BJ (cell line): Measurements from ENCODE around the gene EHD2. TPM values are rescaled to one million over a fixed set of nuclear protein-coding genes. Genes with fewer than 3 reads are reported as not detected.
"Not testable (repeated sequence)": the region's sequence is repeated elsewhere in the genome, so short reads cannot be mapped to it uniquely, and the experiment has no call there.

Source experiments
- CTCF ChIA-PET: fragments of 350-600 bp; formaldehyde crosslinking; extraction: SDS; loops from one replicate; lab custom pipeline; 2021; ENCODE audit warnings: antibody characterized with exemption, inconsistent platforms; lab: Yijun Ruan, JAX
- POLR2A ChIA-PET: fragments of 300-600 bp; sonication (Branson Sonifier 250); formaldehyde crosslinking; extraction: SDS; loops from one replicate; lab custom pipeline; 2021; ENCODE audit warnings: antibody characterized with exemption; lab: Charles Lee
- DNase-seq: peaks from one replicate; pipeline ENCODE4 v3.0.0-alpha.2; 2011; ENCODE audit warnings: low read depth
- H3K27me3 ChIP-seq: 2 replicates; pipeline ENCODE4 v1.6.0; 2011; ENCODE audit warnings: low read length; ENCODE audit not compliant: control insufficient read depth, insufficient read depth
- H3K36me3 ChIP-seq: 2 replicates; pipeline ENCODE4 v1.5.1; 2011; ENCODE audit warnings: low read length; ENCODE audit not compliant: control insufficient read depth, insufficient read depth
- H3K4me3 ChIP-seq: 2 replicates; pipeline ENCODE4 v1.5.1; 2011; ENCODE audit warnings: low read depth, mild to moderate bottlenecking, control low read depth, low read length
- polyA plus RNA-seq: library from polyadenylated mRNA; depleted of rRNA; stranded (reverse); fragments of >200 nt; gene quantifications from 2 replicates; pipeline ENCODE4 v1.2.3, GENCODE V29; 2011
- TF ChIP-seq, protein P1 (sequence below): IDR thresholded peaks from 2 replicates; pipeline ENCODE4 v1.5.1; 2011; ENCODE audit warnings: low read depth, mild to moderate bottlenecking, control low read depth, inconsistent platforms, low read length, moderate library complexity; ENCODE audit not compliant: insufficient read depth

The EHD2 gene
- polyA plus RNA-seq, 1 experiment = 132 TPM

DNA sequence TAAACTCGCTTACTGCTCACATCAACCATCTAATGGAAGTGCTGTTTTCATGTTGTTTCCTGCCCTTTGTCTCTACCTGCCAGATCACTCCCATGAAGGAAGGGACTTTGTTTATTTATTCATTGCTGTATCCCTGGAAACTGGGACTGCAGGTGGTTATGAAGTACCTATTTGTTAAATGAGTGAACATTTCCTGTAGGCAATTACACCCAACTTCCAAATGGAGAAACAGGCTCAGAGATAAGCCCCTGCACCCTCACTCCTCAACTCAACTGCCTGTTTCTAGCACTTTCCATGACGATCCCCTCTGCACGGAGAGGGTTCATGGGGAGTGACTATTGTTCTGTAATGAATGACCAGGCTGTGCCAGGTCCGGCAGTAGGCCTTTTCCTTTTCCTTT lies 63.3 kb downstream of the EHD2 start:
- POLR2A ChIA-PET = interaction anchor here (0.6 kb wide), 1 partner anchor 9 kb away, joined by 3 read pairs; no protein-coding TSS in a partner anchor
- DNase-seq = no peak
- no peaks in the 10 kb centered on the region for H3K27me3 ChIP-seq
- H3K4me3 ChIP-seq = no peak overlapping the region
- TF ChIP-seq, protein P1, sequence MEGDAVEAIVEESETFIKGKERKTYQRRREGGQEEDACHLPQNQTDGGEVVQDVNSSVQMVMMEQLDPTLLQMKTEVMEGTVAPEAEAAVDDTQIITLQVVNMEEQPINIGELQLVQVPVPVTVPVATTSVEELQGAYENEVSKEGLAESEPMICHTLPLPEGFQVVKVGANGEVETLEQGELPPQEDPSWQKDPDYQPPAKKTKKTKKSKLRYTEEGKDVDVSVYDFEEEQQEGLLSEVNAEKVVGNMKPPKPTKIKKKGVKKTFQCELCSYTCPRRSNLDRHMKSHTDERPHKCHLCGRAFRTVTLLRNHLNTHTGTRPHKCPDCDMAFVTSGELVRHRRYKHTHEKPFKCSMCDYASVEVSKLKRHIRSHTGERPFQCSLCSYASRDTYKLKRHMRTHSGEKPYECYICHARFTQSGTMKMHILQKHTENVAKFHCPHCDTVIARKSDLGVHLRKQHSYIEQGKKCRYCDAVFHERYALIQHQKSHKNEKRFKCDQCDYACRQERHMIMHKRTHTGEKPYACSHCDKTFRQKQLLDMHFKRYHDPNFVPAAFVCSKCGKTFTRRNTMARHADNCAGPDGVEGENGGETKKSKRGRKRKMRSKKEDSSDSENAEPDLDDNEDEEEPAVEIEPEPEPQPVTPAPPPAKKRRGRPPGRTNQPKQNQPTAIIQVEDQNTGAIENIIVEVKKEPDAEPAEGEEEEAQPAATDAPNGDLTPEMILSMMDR = no peak
- CTCF ChIA-PET = interaction anchor here (1.1 to 1.3 kb wide), 4 partner anchors 9 to 93 kb away, joined by 3 to 5 read pairs (median 3); no protein-coding TSS in a partner anchor
- peaks cover 8% of the 10 kb centered on the region for H3K36me3 ChIP-seq

DNA sequence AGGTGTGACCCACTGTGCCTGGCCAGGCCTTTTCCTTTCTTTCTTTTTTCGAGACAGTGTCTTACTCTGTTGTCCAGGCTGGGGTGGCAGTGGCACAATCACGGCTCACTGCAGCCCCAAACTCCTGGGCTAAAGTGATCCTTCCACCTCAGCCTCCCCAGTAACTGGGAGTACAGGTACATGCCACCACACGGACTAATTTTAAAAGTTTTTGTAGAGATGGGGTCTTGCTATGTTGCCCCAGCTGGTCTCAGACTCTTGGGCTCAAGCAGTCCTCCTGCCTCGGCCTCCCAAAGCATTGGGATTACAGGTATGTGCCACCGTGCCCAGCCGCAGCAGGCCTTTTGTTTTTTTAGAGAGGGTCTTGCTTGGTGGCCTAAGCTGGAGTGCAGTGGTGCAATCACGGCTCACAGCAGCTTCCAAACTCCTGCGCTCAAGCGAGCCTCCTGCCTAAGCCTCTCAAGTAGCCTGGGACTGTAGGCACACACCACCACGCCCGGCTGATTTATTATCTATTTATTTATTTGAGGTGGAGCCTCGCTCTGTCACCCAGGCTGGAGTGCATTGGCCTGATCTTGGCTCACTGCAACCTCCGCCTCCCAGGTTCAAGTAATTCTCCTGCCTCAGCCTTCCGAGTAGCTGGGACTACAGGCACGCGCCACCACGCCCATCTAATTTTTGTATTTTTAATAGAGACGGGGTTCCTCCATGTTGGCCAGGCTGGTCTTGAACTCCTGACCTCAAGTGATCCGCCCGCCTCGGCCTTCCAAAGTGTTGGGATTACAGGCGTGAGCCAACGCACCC lies 64.2 kb downstream of the EHD2 start:
- H3K27me3 ChIP-seq, DNase-seq, POLR2A ChIA-PET: not testable (repeated sequence)
- Histone ChIP-seq H3K36me3 (peaks cover 10% of the 10 kb centered on the region), H3K4me3 (peak overlapping the region; percentile 93)
- CTCF ChIA-PET = interaction anchor here (0.9 to 2.2 kb wide), 4 partner anchors 12 to 92 kb away, joined by 3 to 5 read pairs (median 4); no protein-coding TSS in a partner anchor

DNA sequence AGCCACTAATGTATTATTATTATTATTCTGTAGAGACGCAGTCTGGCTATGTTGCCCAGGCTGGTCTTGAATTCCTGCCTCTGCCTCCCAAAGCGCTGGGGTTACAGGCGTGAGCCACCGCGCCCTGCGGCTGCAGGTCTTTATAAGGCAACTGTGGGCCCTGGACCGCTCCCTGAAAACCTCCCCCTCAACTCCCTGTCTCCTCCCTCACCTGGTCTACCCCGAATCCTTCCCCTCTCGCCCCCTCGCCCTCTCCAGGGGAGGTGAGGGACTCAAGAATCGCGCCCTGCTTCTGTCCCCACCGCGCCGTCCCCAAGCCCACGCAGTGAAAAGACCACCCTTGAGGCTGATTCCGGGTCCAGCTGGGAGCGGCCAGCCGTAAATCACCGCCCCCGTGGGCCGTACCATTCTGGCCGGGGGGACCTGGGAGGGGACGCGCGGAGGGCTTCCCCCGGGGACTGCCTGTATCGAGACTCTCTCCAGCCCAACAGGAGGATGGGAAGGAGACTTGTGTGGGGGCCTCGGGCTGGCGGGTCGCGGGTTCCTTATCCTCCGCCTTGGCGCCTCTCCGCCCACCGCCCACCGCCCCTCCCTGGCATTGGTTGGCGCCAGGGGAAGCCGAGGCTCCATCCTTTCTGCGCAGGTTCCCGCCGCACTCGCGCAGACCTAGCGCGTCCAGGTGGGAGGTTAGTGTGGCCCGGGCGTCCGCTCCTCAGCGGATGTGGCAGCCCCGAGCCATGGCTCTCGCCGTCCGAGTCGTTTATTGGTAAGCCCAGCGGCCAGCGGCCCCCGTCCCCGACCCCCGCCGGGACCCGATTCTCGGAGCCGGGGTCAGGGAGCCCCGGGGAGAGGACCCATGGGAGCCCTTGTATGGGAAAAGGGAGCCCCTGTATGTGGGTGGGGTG lies 65.1 kb downstream of the EHD2 start, which contains the start of gene SELENOW:
Gene SELENOW (plus strand): TSS at position 655 of the 905 bp plus-strand sequence. CDS start 83 bp downstream, at position 738.
- Histone ChIP-seq H3K27me3 (no peaks in the 10 kb centered on the region), H3K4me3 (peak within 1 kb of the TSS; percentile 93), H3K36me3 (peaks cover 10% of the 10 kb centered on the region)
- ChIA-PET CTCF (interaction anchor here (1.5 to 2.2 kb wide), 2 partner anchors 11 to 13 kb away, joined by 4 to 5 read pairs; no protein-coding TSS in a partner anchor), POLR2A (no interaction called here)
- DNase-seq = no peak
- TF ChIP-seq, protein P1 = no peak

DNA sequence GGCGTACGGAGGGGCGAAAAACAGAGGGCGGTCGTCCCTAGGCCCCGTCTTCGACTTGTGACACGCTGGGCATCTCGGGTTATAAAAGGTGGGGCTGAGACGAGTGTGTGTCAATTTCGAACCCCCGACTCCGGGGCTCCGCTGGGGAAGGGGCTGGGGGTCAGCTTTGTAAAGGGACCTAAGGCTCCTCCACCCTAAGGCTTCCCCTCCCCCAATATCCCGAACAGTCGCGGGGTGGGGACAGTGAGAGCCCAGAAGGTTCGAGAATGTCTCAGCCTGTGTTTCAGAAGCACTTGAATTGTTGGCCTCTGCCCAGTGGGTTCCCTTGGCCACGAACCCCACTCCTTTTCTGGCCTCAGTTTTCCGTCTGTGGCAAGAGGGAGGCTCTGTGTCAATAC lies 65.7 kb downstream of the EHD2 start:
- DNase-seq = no peak
- peaks cover 10% of the 10 kb centered on the region for H3K36me3 ChIP-seq
- TF ChIP-seq, protein P1 = no peak
- no peaks in the 10 kb centered on the region for H3K27me3 ChIP-seq
- ChIA-PET CTCF (interaction anchor here (0.5 to 3.8 kb wide), 4 partner anchors 11 to 431 kb away, joined by 3 to 16 read pairs (median 5); no protein-coding TSS in a partner anchor), POLR2A (no interaction called here)
- peak overlapping the region; percentile 93 for H3K4me3 ChIP-seq

DNA sequence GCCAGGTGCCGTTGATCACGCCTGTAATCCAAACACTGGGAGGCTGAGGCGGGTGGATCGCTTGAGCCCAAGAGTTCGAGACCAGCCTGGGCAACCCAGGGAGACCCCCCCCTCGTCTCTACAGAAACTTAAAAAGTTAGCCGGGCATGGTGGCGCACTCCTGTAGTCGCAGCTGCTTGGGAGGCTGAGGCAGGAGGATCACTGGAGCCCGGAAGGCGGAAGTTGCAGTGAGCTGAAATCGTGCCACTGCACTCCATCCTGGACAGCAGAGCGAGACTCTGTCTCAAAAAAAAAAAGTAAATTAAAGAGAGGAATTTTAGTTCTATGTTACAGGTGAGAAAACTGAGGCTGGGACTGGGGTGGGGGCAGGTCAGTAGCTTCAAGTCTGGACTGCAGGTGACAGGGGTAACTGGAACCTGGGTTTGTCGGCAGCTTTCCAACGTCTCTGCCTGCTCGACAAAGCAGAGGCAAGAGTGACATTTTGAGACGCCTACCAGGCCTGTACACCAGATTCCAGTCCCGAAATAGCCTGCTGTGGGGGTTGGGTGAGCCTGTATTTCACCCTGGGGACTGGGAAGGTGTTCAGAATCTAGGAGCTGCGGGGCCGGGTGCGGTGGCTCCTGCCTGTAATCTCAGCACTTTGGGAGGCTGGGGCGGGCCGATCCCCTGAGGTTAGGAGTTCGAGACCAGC lies 66.4 kb downstream of the EHD2 start:
- peak overlapping the region; percentile 93 for H3K4me3 ChIP-seq
- ChIA-PET POLR2A (no interaction called here), CTCF (interaction anchor here (0.5 to 3.8 kb wide), 6 partner anchors 10 to 1412 kb away, joined by 3 to 16 read pairs (median 4); no protein-coding TSS in a partner anchor)
- peaks cover 14% of the 10 kb centered on the region for H3K36me3 ChIP-seq
- H3K27me3 ChIP-seq = no peaks in the 10 kb centered on the region
- TF ChIP-seq, protein P1 = no peak
- DNase-seq = no peak
